Measurements from ENCODE around the gene ACAN.

The ACAN gene

DNA sequence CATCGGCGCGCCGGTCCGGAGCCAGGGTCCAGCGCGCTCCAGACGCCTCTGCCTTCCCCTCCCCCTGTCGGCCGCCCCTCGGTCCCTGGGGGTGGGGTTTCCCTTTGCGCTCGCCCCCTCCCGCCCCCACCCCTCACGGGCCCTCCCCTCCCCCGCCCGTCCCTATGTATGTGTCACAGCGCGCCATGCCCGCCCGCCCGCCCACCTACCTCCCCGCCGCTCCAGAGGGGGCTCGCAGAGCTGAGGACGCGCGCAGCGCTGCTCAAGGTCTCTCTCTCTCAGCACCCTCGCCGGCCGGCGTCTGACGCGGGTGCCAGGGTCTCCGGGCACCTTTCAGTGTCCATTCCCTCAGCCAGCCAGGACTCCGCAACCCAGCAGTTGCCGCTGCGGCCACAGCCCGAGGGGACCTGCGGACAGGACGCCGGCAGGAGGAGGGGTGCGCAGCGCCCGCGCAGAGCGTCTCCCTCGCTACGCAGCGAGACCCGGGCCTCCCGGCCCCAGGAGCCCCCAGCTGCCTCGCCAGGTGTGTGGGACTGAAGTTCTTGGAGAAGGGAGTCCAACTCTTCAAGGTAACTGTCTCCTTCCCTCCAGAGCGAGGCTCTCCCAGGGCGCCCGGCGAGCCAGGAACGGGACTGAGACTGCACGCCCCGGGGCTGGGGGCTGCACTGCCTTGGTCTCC is at the start of gene ACAN:
Gene ACAN (plus strand): TSS at position 196 of the 679 bp plus-strand sequence. CDS start 32,771 bp downstream, outside the sequence.
- Histone ChIP-seq H3K36me3 (ENCODE audit: control insufficient read depth, insufficient read depth, low read length) (no peaks in the 10 kb centered on the region), H3K4me3 (replicated peaks; ENCODE audit: low read depth, low read length) (no peak within 1 kb of the TSS), H3K27me3 (replicated peaks; ENCODE audit: control insufficient read depth, insufficient read depth, low read length) (no peaks in the 10 kb centered on the region; the same call in none of the 2 replicates)
- TF ChIP-seq, protein P1, sequence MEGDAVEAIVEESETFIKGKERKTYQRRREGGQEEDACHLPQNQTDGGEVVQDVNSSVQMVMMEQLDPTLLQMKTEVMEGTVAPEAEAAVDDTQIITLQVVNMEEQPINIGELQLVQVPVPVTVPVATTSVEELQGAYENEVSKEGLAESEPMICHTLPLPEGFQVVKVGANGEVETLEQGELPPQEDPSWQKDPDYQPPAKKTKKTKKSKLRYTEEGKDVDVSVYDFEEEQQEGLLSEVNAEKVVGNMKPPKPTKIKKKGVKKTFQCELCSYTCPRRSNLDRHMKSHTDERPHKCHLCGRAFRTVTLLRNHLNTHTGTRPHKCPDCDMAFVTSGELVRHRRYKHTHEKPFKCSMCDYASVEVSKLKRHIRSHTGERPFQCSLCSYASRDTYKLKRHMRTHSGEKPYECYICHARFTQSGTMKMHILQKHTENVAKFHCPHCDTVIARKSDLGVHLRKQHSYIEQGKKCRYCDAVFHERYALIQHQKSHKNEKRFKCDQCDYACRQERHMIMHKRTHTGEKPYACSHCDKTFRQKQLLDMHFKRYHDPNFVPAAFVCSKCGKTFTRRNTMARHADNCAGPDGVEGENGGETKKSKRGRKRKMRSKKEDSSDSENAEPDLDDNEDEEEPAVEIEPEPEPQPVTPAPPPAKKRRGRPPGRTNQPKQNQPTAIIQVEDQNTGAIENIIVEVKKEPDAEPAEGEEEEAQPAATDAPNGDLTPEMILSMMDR (IDR thresholded peaks at IDR 0.05; ENCODE audit: insufficient read depth, low read length, poor library complexity, severe bottlenecking), result no peak
- no peak for DNase-seq (ENCODE audit: extremely low read depth, insufficient read length)

DNA sequence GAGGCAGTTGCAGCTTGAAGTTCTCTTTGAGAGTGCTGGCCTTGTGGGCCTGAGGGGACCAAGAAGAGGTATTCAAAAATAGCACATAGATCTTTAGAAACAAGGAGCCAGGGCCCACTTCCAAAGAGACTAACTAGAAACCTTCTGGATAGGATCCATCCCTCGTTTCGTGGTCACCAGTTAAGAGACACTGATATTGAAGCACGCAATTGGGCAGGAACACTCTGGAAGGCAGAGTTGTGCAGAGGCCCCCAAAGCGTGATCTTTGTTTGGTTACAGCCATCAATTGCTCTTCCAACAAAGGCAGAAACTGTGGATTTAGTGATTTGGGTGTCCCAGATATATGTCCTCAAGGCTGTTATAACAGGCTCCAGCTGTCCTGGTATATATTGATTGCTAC is 46.7 kb upstream of the ACAN start:
- Histone ChIP-seq H3K27me3 (replicated peaks; ENCODE audit: control insufficient read depth, insufficient read depth, low read length) (no peaks in the 10 kb centered on the region; the same call in 1 of the 2 replicates), H3K36me3 (ENCODE audit: control insufficient read depth, insufficient read depth, low read length) (no peaks in the 10 kb centered on the region), H3K4me3 (replicated peaks; ENCODE audit: low read depth, low read length) (no peak overlapping the region)
- TF ChIP-seq, protein P1 (IDR thresholded peaks at IDR 0.05; ENCODE audit: insufficient read depth, low read length, poor library complexity, severe bottlenecking), result no peak
- DNase-seq (ENCODE audit: extremely low read depth, insufficient read length), result no peak

DNA sequence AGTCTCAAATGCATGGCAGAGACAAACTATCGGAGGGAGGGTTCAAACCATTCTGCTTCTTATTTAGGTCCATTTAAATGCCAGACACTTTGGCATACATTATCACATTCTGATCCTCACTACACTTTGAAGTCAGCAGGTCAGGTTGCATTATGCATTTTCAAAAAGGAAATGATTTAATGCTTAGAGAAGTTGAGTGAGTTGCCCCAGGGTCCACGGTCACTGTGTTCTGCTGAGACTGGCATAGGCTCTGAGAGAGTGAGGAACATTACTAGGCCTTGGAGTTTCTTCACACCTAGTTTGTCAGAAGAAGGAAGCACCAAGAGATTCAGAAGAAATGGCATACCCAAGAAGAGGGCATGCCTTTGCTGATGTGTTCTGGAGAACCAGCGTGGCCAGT is 46.3 kb upstream of the ACAN start:
- TF ChIP-seq, protein P1 (IDR thresholded peaks at IDR 0.05; ENCODE audit: insufficient read depth, low read length, poor library complexity, severe bottlenecking), result no peak
- no peak for DNase-seq (ENCODE audit: extremely low read depth, insufficient read length)
- H3K36me3 ChIP-seq (ENCODE audit: control insufficient read depth, insufficient read depth, low read length), result no peaks in the 10 kb centered on the region
- no peaks in the 10 kb centered on the region for H3K27me3 ChIP-seq (replicated peaks; ENCODE audit: control insufficient read depth, insufficient read depth, low read length)
- H3K4me3 ChIP-seq (replicated peaks; ENCODE audit: low read depth, low read length), result no peak overlapping the region

DNA sequence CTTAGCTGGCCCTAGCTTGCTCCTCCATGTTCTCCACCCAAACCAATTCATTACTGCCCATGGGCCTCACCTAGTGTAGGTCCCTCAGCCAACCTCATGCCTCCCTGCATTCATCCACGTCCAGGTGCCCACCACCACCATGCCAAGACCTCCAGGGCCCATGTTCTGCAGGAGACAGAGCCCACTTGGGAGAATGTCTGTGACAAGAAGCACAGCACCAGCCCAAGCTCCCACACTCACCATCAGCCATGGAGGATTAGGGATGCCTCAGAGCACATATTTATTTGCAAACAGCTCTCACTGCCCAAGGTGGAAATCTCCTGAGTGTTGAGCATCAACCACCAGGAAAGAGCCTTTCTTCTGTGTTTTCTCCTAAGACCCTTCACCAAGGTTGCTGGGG is 43.4 kb upstream of the ACAN start:
- no peaks in the 10 kb centered on the region; the same call in 1 of the 2 replicates for H3K27me3 ChIP-seq (replicated peaks; ENCODE audit: control insufficient read depth, insufficient read depth, low read length)
- H3K4me3 ChIP-seq (replicated peaks; ENCODE audit: low read depth, low read length), result no peak overlapping the region
- H3K36me3 ChIP-seq (ENCODE audit: control insufficient read depth, insufficient read depth, low read length), result no peaks in the 10 kb centered on the region
- DNase-seq (ENCODE audit: extremely low read depth, insufficient read length), result no peak
- TF ChIP-seq, protein P1 (IDR thresholded peaks at IDR 0.05; ENCODE audit: insufficient read depth, low read length, poor library complexity, severe bottlenecking), result no peak

DNA sequence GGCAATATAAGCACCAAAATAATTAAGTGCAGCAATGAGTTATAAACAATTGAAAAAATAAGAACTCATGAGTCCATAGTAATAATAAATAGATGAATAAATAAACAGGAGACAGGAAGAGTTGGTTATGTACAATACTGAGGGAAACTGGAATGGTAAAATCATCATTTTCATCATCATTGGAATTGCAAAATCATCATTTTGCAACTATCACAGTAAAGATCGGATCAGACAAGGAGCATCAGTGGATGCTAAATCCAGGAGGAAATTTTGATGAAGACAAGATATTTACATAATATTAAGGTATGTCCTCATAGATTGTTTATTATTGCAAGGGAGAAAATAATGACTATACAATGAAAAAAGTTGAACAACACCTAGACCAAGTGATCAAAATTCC is 38.8 kb upstream of the ACAN start:
- Histone ChIP-seq H3K27me3 (replicated peaks; ENCODE audit: control insufficient read depth, insufficient read depth, low read length) (no peaks in the 10 kb centered on the region; the same call in 1 of the 2 replicates), H3K4me3 (replicated peaks; ENCODE audit: low read depth, low read length) (no peak overlapping the region), H3K36me3 (ENCODE audit: control insufficient read depth, insufficient read depth, low read length) (no peaks in the 10 kb centered on the region)
- no peak for DNase-seq (ENCODE audit: extremely low read depth, insufficient read length)
- TF ChIP-seq, protein P1 (IDR thresholded peaks at IDR 0.05; ENCODE audit: insufficient read depth, low read length, poor library complexity, severe bottlenecking), result no peak

Data from GM06990 (cell line).